Kidney epithelial cell (primary cell): ENCODE data around the gene METRNL. TPM values are rescaled to one million over a fixed set of nuclear protein-coding genes. Genes with fewer than 3 reads are reported as not detected.

Source experiments
- DNase-seq: peaks from one replicate; pipeline ENCODE4 v3.0.0-alpha.2; 2010; ENCODE audit warnings: low read depth
- H3K27me3 ChIP-seq: 2 replicates; pipeline ENCODE4 v1.6.0; 2011; ENCODE audit warnings: low read length; ENCODE audit not compliant: control insufficient read depth, insufficient read depth
- H3K36me3 ChIP-seq: 2 replicates; pipeline ENCODE4 v1.5.1; 2011; ENCODE audit warnings: low read length; ENCODE audit not compliant: control insufficient read depth, insufficient read depth
- H3K4me3 ChIP-seq: 2 replicates; pipeline ENCODE4 v1.5.1; 2011; ENCODE audit warnings: low read depth, mild to moderate bottlenecking, control low read depth, low read length
- CTCF ChIP-seq: IDR thresholded peaks from 2 replicates; pipeline ENCODE4 v1.5.1; 2011; ENCODE audit warnings: mild to moderate bottlenecking, moderate library complexity, low read length, control low read depth, inconsistent platforms; ENCODE audit not compliant: insufficient read depth, poor library complexity, severe bottlenecking
- total RNA-seq: library from RNA; depleted of rRNA; stranded (reverse); fragments of >200 nt; gene quantifications from 2 replicates; pipeline ENCODE4 v1.2.3, GENCODE V29; 2015

METRNL gene
- total RNA-seq, 1 donor from 2014 or later: 91.5 TPM

- no peak for TF ChIP-seq CTCF
- Histone ChIP-seq H3K36me3 (no peaks in the 10 kb centered on the region), H3K4me3 (no peak overlapping the region), H3K27me3 (peaks cover 4% of the 10 kb centered on the region)
- DNase-seq: no peak
Measured at GRCh38 chr17:83068641-83069570, 10.5 kb upstream of the METRNL start.

- Histone ChIP-seq H3K4me3 (no peak overlapping the region), H3K27me3 (peaks cover 4% of the 10 kb centered on the region), H3K36me3 (no peaks in the 10 kb centered on the region)
- no peak for DNase-seq
- no peak for TF ChIP-seq CTCF
Measured at GRCh38 chr17:83069571-83069906, 9.9 kb upstream of the METRNL start.

GRCh38 chr17:83069931-83070742 is 9.3 kb upstream of the METRNL start:
- DNase-seq: no peak
- TF ChIP-seq CTCF: no peak
- no peak overlapping the region for H3K4me3 ChIP-seq
- peaks cover 6% of the 10 kb centered on the region for H3K27me3 ChIP-seq
- no peaks in the 10 kb centered on the region for H3K36me3 ChIP-seq

- Histone ChIP-seq H3K36me3 (no peaks in the 10 kb centered on the region), H3K4me3 (no peak overlapping the region), H3K27me3 (peaks cover 6% of the 10 kb centered on the region)
- no peak for TF ChIP-seq CTCF
- DNase-seq: no peak
Measured at GRCh38 chr17:83070800-83071341, 8.5 kb upstream of the METRNL start.

- Histone ChIP-seq H3K27me3 (peaks cover 6% of the 10 kb centered on the region), H3K4me3 (no peak overlapping the region), H3K36me3 (no peaks in the 10 kb centered on the region)
- no peak for DNase-seq
- no peak for TF ChIP-seq CTCF
Measured at GRCh38 chr17:83071365-83071764, 8.0 kb upstream of the METRNL start.
